ENCODE measurements around the gene TACR1.

GRCh38 chr2:75098856-75099255 is 100.5 kb downstream of the TACR1 start:
- TF ChIP-seq NFYB (CRISPR knock-in tag; IDR thresholded peaks at IDR 0.05) (no peak), ZNF3 (CRISPR knock-in tag; IDR thresholded peaks at IDR 0.05) (no peak), NR1H2 (CRISPR knock-in tag; IDR thresholded peaks at IDR 0.05; ENCODE audit: borderline replicate concordance, low read depth) (no peak), FOXM1 (CRISPR knock-in tag; IDR thresholded peaks at IDR 0.05) (no peak), ZBTB4 (CRISPR knock-in tag; IDR thresholded peaks at IDR 0.05; ENCODE audit: borderline replicate concordance) (no peak), SOX5 (CRISPR knock-in tag; IDR thresholded peaks at IDR 0.05; ENCODE audit: borderline replicate concordance) (no peak), HIC2 (CRISPR knock-in tag; IDR thresholded peaks at IDR 0.05; ENCODE audit: low read depth) (no peak), ZBTB40 (IDR thresholded peaks at IDR 0.05) (no peak), ZBTB40 (CRISPR knock-in tag; IDR thresholded peaks at IDR 0.05) (no peak)
